GM12801 (cell line): ENCODE measurements around the gene SLC19A1.

Experiments used
- CTCF ChIP-seq: IDR thresholded peaks from one replicate; pipeline ENCODE4 v1.5.1; 2011; ENCODE audit warnings: control low read depth; ENCODE audit not compliant: insufficient read length; ENCODE audit errors: extremely low read depth

SLC19A1 gene

GRCh38 chr21:45480701-45481500, 61.3 kb downstream of the SLC19A1 start:
- TF ChIP-seq CTCF, result no peak

GRCh38 chr21:45479691-45480675, 62.3 kb downstream of the SLC19A1 start:
- TF ChIP-seq CTCF, result no peak

GRCh38 chr21:45478816-45479669, 63.2 kb downstream of the SLC19A1 start:
- no peak for TF ChIP-seq CTCF

- no peak for TF ChIP-seq CTCF
These were observed 64.0 kb downstream of the SLC19A1 start for GRCh38 chr21:45478115-45478801.

- TF ChIP-seq CTCF, result no peak
These were observed 64.8 kb downstream of the SLC19A1 start for GRCh38 chr21:45477176-45478114.

- TF ChIP-seq CTCF, result no peak
These were observed 65.7 kb downstream of the SLC19A1 start for GRCh38 chr21:45476582-45476981.
